Right kidney (tissue), 1 donor: ENCODE data around the gene GNAL.

Experiments
- DNase-seq: peaks from one replicate; pipeline ENCODE4 v3.0.0-alpha.2; 2016

The GNAL gene

GRCh38 chr18:11810379-11810778 is 121.3 kb downstream of the GNAL start:
- no peak for DNase-seq

- no peak for DNase-seq
Measured at GRCh38 chr18:11811009-11811408, 121.9 kb downstream of the GNAL start.

- DNase-seq: no peak
Measured at GRCh38 chr18:11817229-11817628, 128.2 kb downstream of the GNAL start.

- no peak for DNase-seq
Measured at GRCh38 chr18:11818486-11819203, 129.6 kb downstream of the GNAL start.

GRCh38 chr18:11819938-11820337 is 130.9 kb downstream of the GNAL start:
- DNase-seq: no peak

- DNase-seq: no peak
Measured at GRCh38 chr18:11820697-11821096, 131.6 kb downstream of the GNAL start.

GRCh38 chr18:11821208-11821607 is 132.1 kb downstream of the GNAL start:
- DNase-seq: no peak

GRCh38 chr18:11821643-11822237 is 132.7 kb downstream of the GNAL start:
- DNase-seq: no peak

- DNase-seq: no peak
Measured at GRCh38 chr18:11823545-11823944, 134.5 kb downstream of the GNAL start.

GRCh38 chr18:11826836-11827235 is 137.8 kb downstream of the GNAL start:
- DNase-seq: no peak

GRCh38 chr18:11828786-11829432 is 139.8 kb downstream of the GNAL start:
- no peak for DNase-seq

- DNase-seq: no peak
Measured at GRCh38 chr18:11830585-11830984, 141.5 kb downstream of the GNAL start.

GRCh38 chr18:11831921-11832320 is 142.9 kb downstream of the GNAL start:
- no peak for DNase-seq

GRCh38 chr18:11834772-11835171 is 145.7 kb downstream of the GNAL start:
- no peak for DNase-seq

- no peak for DNase-seq
Measured at GRCh38 chr18:11839556-11839955, 150.5 kb downstream of the GNAL start.

GRCh38 chr18:11840493-11840892 is 151.4 kb downstream of the GNAL start:
- DNase-seq: no peak

- no peak for DNase-seq
Measured at GRCh38 chr18:11842562-11842961, 153.5 kb downstream of the GNAL start.

- DNase-seq: no peak
Measured at GRCh38 chr18:11844436-11844835, 155.4 kb downstream of the GNAL start.

- DNase-seq: no peak
Measured at GRCh38 chr18:11845654-11846053, 156.6 kb downstream of the GNAL start.

GRCh38 chr18:11847811-11848210 is 158.7 kb downstream of the GNAL start:
- no peak for DNase-seq

- no peak for DNase-seq
Measured at GRCh38 chr18:11849279-11849678, 160.2 kb downstream of the GNAL start.

- peak; percentile 69 for DNase-seq
Measured at GRCh38 chr18:11849841-11850634, 161.0 kb downstream of the GNAL start.

- no peak for DNase-seq
Measured at GRCh38 chr18:11850821-11851145, 161.7 kb downstream of the GNAL start.
